Neural progenitor cell (in vitro differentiated cells): ENCODE measurements around the gene KRTAP2-1. TPM values are rescaled to one million over a fixed set of nuclear protein-coding genes. Genes with fewer than 3 reads are reported as not detected.

Experiments
- DNase-seq: peaks from one replicate; pipeline ENCODE4 v3.0.0-alpha.2; 2016; ENCODE audit warnings: low spot score
- H2AFZ ChIP-seq: fragments of 200-600 bp; sonication (generic); replicated peaks from 2 replicates; pipeline ENCODE4 v1.6.1; 2016; ENCODE audit warnings: antibody characterized with exemption
- H3F3A ChIP-seq: fragments of 200-600 bp; sonication (generic); 2 replicates; pipeline ENCODE4 v1.6.1; 2016; ENCODE audit warnings: antibody characterized with exemption, low read depth
- H3K27ac ChIP-seq: fragments of 200-600 bp; sonication (generic); 2 replicates; pipeline ENCODE4 v1.5.1; 2016; ENCODE audit warnings: mild to moderate bottlenecking
- H3K27me3 ChIP-seq: fragments of 200-600 bp; sonication (generic); 2 replicates; pipeline ENCODE4 v1.6.1; 2016; ENCODE audit warnings: mild to moderate bottlenecking, moderate library complexity
- H3K36me3 ChIP-seq: fragments of 200-600 bp; sonication (generic); 2 replicates; pipeline ENCODE4 v1.5.1; 2016
- H3K4me1 ChIP-seq: fragments of 200-600 bp; sonication (generic); 2 replicates; pipeline ENCODE4 v1.6.1; 2016; ENCODE audit warnings: mixed run types
- H3K4me2 ChIP-seq: fragments of 200-600 bp; sonication (generic); 2 replicates; pipeline ENCODE4 v1.6.1; 2016
- H3K4me3 ChIP-seq: fragments of 200-600 bp; sonication (generic); 2 replicates; pipeline ENCODE4 v1.5.1; 2016
- H3K79me2 ChIP-seq: fragments of 200-600 bp; sonication (generic); 2 replicates; pipeline ENCODE4 v1.6.1; 2016; ENCODE audit warnings: low read depth
- H3K9ac ChIP-seq: fragments of 200-600 bp; sonication (generic); 2 replicates; pipeline ENCODE4 v1.6.1; 2016
- H3K9me3 ChIP-seq: fragments of 200-600 bp; sonication (generic); 2 replicates; pipeline ENCODE4 v1.5.1; 2016; ENCODE audit warnings: low read depth
- H4K20me1 ChIP-seq: fragments of 200-600 bp; sonication (generic); 2 replicates; pipeline ENCODE4 v1.6.1; 2016; ENCODE audit warnings: low read depth
- H3K27ac Mint-ChIP-seq: 3 replicates; pipeline ENCODE4 v1.8.0; 2021; ENCODE audit warnings: mixed read lengths
- H3K27me3 Mint-ChIP-seq: 2 replicates; pipeline ENCODE4 v1.8.0; 2022; ENCODE audit warnings: low read depth, mild to moderate bottlenecking, inconsistent platforms, moderate library complexity, mixed read lengths; ENCODE audit not compliant: insufficient read depth
- H3K36me3 Mint-ChIP-seq: 3 replicates; pipeline ENCODE4 v1.8.0; 2021; ENCODE audit warnings: mixed read lengths
- H3K4me1 Mint-ChIP-seq: 3 replicates; pipeline ENCODE4 v1.8.0; 2021; ENCODE audit warnings: mixed read lengths
- H3K4me3 Mint-ChIP-seq: 3 replicates; pipeline ENCODE4 v1.8.0; 2021; ENCODE audit warnings: mild to moderate bottlenecking, moderate library complexity, mixed read lengths
- H3K9me3 Mint-ChIP-seq: 3 replicates; pipeline ENCODE4 v1.8.0; 2020; ENCODE audit warnings: mixed read lengths
- EZH2 ChIP-seq: fragments of 200-600 bp; sonication (generic); IDR thresholded peaks from 2 replicates; pipeline ENCODE4 v1.6.1; 2017; ENCODE audit warnings: antibody characterized with exemption, mild to moderate bottlenecking, moderate library complexity
- EZH2phosphoT487 ChIP-seq: fragments of 200-600 bp; sonication (generic); IDR thresholded peaks from 2 replicates; pipeline ENCODE4 v1.6.1; 2017; ENCODE audit warnings: antibody characterized with exemption
- total RNA-seq: library from RNA; depleted of rRNA; stranded (reverse); fragments of >200 nt; gene quantifications from 2 replicates; pipeline ENCODE4 v1.2.3, GENCODE V29; 2015; ENCODE audit warnings: low replicate concordance
- TF ChIP-seq, protein P1 (sequence below): fragments of 200-600 bp; sonication (generic); IDR thresholded peaks from 2 replicates; pipeline ENCODE4 v1.5.1; 2017; ENCODE audit warnings: antibody characterized with exemption, mild to moderate bottlenecking

KRTAP2-1 gene
- total RNA-seq, 1 donor from 2014 or later = not detected

DNA sequence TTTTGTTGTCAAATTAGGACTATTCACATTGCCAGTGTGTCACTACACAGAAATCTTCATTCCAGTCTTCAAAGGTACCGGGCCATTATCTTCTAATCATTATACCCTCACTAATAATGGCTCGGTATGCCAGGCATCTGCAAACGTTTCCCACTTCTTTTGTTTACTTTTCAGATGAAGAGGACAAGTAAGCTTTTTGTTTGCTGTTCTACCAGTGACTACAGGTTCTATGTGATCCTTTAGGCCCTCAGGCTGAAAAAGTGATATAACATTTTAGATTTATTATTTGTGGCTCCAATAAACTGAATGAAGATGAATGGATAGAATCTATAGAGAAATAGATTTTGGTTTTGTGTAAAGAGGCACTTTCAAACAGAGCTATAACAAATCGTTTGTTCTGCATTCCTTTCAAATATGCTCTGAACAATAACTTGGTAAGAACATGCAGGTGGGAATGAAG lies 37.8 kb downstream of the KRTAP2-1 start:
- Mint-ChIP-seq H3K27me3 (no peaks in the 10 kb centered on the region), H3K4me3 (no peak overlapping the region), H3K27ac (no peak overlapping the region), H3K9me3 (no peaks in the 10 kb centered on the region), H3K4me1 (peaks cover 6% of the 10 kb centered on the region), H3K36me3 (no peaks in the 10 kb centered on the region)
- Histone ChIP-seq H3K79me2 (no peaks in the 10 kb centered on the region), H2AFZ (peak overlapping the region; percentile 8), H3K27me3 (no peaks in the 10 kb centered on the region), H3K4me1 (peaks cover 18% of the 10 kb centered on the region), H3K9me3 (no peaks in the 10 kb centered on the region), H3K4me2 (peak overlapping the region; percentile 28), H3K4me3 (no peak overlapping the region), H4K20me1 (no peaks in the 10 kb centered on the region), H3K27ac (no peak overlapping the region), H3F3A (no peaks in the 10 kb centered on the region), H3K36me3 (no peaks in the 10 kb centered on the region), H3K9ac (no peak overlapping the region)
- TF ChIP-seq EZH2 = no peak
- no peak for TF ChIP-seq EZH2phosphoT487
- TF ChIP-seq, protein P1, sequence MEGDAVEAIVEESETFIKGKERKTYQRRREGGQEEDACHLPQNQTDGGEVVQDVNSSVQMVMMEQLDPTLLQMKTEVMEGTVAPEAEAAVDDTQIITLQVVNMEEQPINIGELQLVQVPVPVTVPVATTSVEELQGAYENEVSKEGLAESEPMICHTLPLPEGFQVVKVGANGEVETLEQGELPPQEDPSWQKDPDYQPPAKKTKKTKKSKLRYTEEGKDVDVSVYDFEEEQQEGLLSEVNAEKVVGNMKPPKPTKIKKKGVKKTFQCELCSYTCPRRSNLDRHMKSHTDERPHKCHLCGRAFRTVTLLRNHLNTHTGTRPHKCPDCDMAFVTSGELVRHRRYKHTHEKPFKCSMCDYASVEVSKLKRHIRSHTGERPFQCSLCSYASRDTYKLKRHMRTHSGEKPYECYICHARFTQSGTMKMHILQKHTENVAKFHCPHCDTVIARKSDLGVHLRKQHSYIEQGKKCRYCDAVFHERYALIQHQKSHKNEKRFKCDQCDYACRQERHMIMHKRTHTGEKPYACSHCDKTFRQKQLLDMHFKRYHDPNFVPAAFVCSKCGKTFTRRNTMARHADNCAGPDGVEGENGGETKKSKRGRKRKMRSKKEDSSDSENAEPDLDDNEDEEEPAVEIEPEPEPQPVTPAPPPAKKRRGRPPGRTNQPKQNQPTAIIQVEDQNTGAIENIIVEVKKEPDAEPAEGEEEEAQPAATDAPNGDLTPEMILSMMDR = no peak
- DNase-seq = peak; percentile 56

DNA sequence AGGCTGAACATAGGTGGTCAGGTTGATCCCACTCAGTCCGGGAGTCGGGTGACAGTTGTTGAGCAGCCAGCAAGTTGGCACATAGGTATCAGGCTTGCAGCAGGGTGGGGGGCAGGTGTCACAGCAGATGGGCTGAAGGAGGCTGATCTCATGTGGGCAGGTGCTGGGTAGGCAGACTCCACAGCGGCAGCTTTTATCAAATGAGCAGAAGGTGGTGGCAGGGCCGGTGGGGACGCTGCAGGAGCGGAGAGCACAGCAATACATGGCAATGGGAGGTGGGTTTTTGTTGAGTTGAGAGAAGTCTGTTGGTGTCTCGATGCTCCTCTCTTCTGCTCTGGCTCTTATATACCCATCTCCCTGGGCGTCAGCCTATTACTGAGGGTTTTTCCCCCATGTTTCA lies 38.3 kb downstream of the KRTAP2-1 start, which contains the start of gene KRTAP3-1:
TSS of gene KRTAP3-1 (minus strand) at position 318 of the 400 bp plus-strand sequence. CDS start at position 264, 54 bp downstream.
- Histone ChIP-seq H3K79me2 (no peaks in the 10 kb centered on the region), H3K4me3 (no peak within 1 kb of the TSS), H3K9me3 (no peaks in the 10 kb centered on the region), H3K4me2 (peak within 1 kb of the TSS; percentile 28), H3K4me1 (peaks cover 18% of the 10 kb centered on the region), H3F3A (no peaks in the 10 kb centered on the region), H2AFZ (peak within 1 kb of the TSS; percentile 8), H3K27ac (no peak within 1 kb of the TSS), H4K20me1 (no peaks in the 10 kb centered on the region), H3K9ac (no peak within 1 kb of the TSS), H3K36me3 (no peaks in the 10 kb centered on the region), H3K27me3 (no peaks in the 10 kb centered on the region)
- TF ChIP-seq EZH2phosphoT487 (no peak), EZH2 (no peak)
- TF ChIP-seq, protein P1 = no peak
- Mint-ChIP-seq H3K4me1 (peaks cover 6% of the 10 kb centered on the region), H3K36me3 (no peaks in the 10 kb centered on the region), H3K4me3 (no peak within 1 kb of the TSS), H3K27ac (no peak within 1 kb of the TSS), H3K27me3 (no peaks in the 10 kb centered on the region), H3K9me3 (no peaks in the 10 kb centered on the region)
- DNase-seq = no peak

DNA sequence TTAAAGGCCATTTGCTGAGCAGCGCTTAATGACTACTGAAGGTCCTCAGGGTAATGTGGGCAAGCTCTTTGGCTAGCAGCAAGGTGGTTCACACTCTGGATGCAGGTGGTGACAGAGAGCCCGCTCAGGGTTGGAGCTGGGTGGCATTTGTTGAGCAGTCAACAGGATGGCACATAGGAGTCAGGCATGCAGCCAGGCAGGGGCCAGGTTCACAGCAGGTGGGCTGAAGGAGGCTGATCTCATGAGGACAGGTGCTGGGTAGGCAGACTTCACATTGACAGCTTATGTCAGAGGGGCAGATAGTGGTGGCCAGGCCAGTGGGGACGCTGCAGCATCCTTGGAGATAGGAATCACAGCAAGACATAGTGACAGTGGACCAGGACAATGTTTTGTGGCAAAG lies 42.7 kb downstream of the KRTAP2-1 start:
- peaks cover 15% of the 10 kb centered on the region for H3K4me1 ChIP-seq
- no peak overlapping the region for H3K27ac Mint-ChIP-seq
- H3K27me3 Mint-ChIP-seq = no peaks in the 10 kb centered on the region
- TF ChIP-seq EZH2phosphoT487 = no peak
- no peak for TF ChIP-seq EZH2
- TF ChIP-seq, protein P1 = no peak
- DNase-seq = no peak
- no peaks in the 10 kb centered on the region for H3K9me3 Mint-ChIP-seq
- no peak overlapping the region for H3K4me2 ChIP-seq
- no peaks in the 10 kb centered on the region for H3K36me3 ChIP-seq
- no peaks in the 10 kb centered on the region for H3F3A ChIP-seq
- H3K9me3 ChIP-seq = no peaks in the 10 kb centered on the region
- no peaks in the 10 kb centered on the region for H3K79me2 ChIP-seq
- no peaks in the 10 kb centered on the region for H3K36me3 Mint-ChIP-seq
- peaks cover 6% of the 10 kb centered on the region for H3K4me1 Mint-ChIP-seq
- H4K20me1 ChIP-seq = no peaks in the 10 kb centered on the region
- no peak overlapping the region for H3K4me3 ChIP-seq
- no peak overlapping the region for H3K9ac ChIP-seq
- no peaks in the 10 kb centered on the region for H3K27me3 ChIP-seq
- H3K27ac ChIP-seq = no peak overlapping the region
- no peak overlapping the region for H3K4me3 Mint-ChIP-seq
- no peak overlapping the region for H2AFZ ChIP-seq
